ENCODE data around the gene ENPP5.
A peak's percentile ranks its signal among the peaks of the same experiment; 100 is the strongest.

Gene ENPP5

DNA sequence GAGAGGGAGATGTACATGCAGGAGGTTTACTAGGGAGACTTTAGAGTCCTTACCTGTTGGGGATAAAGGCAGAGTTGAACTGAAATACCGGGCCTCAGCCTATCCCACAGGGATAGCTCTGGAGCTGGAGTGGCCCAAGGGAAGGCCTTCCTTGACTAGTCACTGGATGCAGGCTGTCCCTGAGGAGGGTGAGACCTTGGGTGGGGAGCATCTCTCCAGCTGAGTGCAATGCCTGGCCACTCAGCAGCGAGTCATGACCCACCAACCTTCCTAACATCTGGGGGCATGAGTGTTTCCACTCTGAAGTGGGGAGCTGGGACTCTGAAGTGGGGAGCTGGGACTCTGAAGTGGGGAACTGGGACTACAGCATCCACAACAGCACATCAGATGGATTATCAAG lies 46.1 kb upstream of the ENPP5 start:
- H3K4me2 ChIP-seq (ENCODE audit: insufficient read depth, low read length, poor library complexity, severe bottlenecking) = no peak overlapping the region
- no peak overlapping the region for H2AK5ac ChIP-seq (ENCODE audit: low read depth, low read length)
- no peaks in the 10 kb centered on the region for H3K27me3 ChIP-seq (ENCODE audit: control insufficient read depth in 3 of 3, insufficient read depth in 3 of 3, low read depth in 1 of 3, low read length in 3 of 3)
- H2AFZ ChIP-seq (ENCODE audit: low read length) = no peak overlapping the region
- no peak overlapping the region for H4K8ac ChIP-seq (ENCODE audit: low read depth, low read length)
- no peaks in the 10 kb centered on the region for H3K4me1 ChIP-seq (ENCODE audit: control insufficient read depth in 2 of 2, insufficient read depth in 1 of 2, low read depth in 1 of 2, low read length in 2 of 2)
- H2BK5ac ChIP-seq (ENCODE audit: low read length) = no peak overlapping the region
- WGBS, 2 donors (ENCODE audit: extremely low coverage in 2 of 2, insufficient read length in 2 of 2, insufficient replicate concordance in 1 of 2) = no CpG with 5 or more reads among the region's 2 CpGs
- H3K9ac ChIP-seq (ENCODE audit: low read depth, low read length, poor library complexity) = no peak overlapping the region
- H3K27ac ChIP-seq (replicated peaks; ENCODE audit: low read length) = no peak overlapping the region
- no peak overlapping the region for H3K4ac ChIP-seq (ENCODE audit: low read length)
- H2BK12ac ChIP-seq (ENCODE audit: low read length) = no peak overlapping the region
- no peak overlapping the region for H2BK120ac ChIP-seq (ENCODE audit: low read depth, low read length)
- DNase-seq (ENCODE audit: low spot score) = no peak
- no peak overlapping the region for H2BK15ac ChIP-seq (ENCODE audit: low read length)
- no peak overlapping the region for H3K4me3 ChIP-seq (ENCODE audit: low read length in 2 of 2)
- H3K23ac ChIP-seq (ENCODE audit: low read depth, low read length, poor library complexity) = no peak overlapping the region
- no peaks in the 10 kb centered on the region for H3K9me3 ChIP-seq (replicated peaks in 1 of 2; ENCODE audit: control insufficient read depth in 2 of 2, insufficient read depth in 1 of 2, low read depth in 1 of 2, low read length in 2 of 2)
- peak overlapping the region; percentile 16 for H3K18ac ChIP-seq (ENCODE audit: low read length)
- H3K79me1 ChIP-seq (ENCODE audit: low read depth, low read length) = no peaks in the 10 kb centered on the region
- no peaks in the 10 kb centered on the region for H3K36me3 ChIP-seq (replicated peaks in 1 of 2; ENCODE audit: control insufficient read depth in 2 of 2, insufficient read depth in 2 of 2, low read length in 2 of 2)
- H4K91ac ChIP-seq (ENCODE audit: low read depth, low read length, poor library complexity) = no peak overlapping the region
- H3K14ac ChIP-seq (ENCODE audit: low read length) = no peak overlapping the region

GRCh38 chr6:46215777-46216176 lies 45.0 kb upstream of the ENPP5 start:
- no peak overlapping the region for H3K14ac ChIP-seq (ENCODE audit: low read length)
- H2BK120ac ChIP-seq (ENCODE audit: low read depth, low read length) = no peak overlapping the region
- no peaks in the 10 kb centered on the region for H3K36me3 ChIP-seq (replicated peaks in 1 of 2; ENCODE audit: control insufficient read depth in 2 of 2, insufficient read depth in 2 of 2, low read length in 2 of 2)
- no peak overlapping the region for H4K8ac ChIP-seq (ENCODE audit: low read depth, low read length)
- H3K9me3 ChIP-seq (replicated peaks in 1 of 2; ENCODE audit: control insufficient read depth in 2 of 2, insufficient read depth in 1 of 2, low read depth in 1 of 2, low read length in 2 of 2) = no peaks in the 10 kb centered on the region
- no peak for DNase-seq (ENCODE audit: low spot score)
- H3K4me2 ChIP-seq (ENCODE audit: insufficient read depth, low read length, poor library complexity, severe bottlenecking) = no peak overlapping the region
- H2BK12ac ChIP-seq (ENCODE audit: low read length) = no peak overlapping the region
- no peak overlapping the region for H3K4ac ChIP-seq (ENCODE audit: low read length)
- no peak overlapping the region for H2AK5ac ChIP-seq (ENCODE audit: low read depth, low read length)
- H2BK5ac ChIP-seq (ENCODE audit: low read length) = no peak overlapping the region
- no peaks in the 10 kb centered on the region for H3K27me3 ChIP-seq (ENCODE audit: control insufficient read depth in 3 of 3, insufficient read depth in 3 of 3, low read depth in 1 of 3, low read length in 3 of 3)
- H3K23ac ChIP-seq (ENCODE audit: low read depth, low read length, poor library complexity) = no peak overlapping the region
- H3K27ac ChIP-seq (replicated peaks; ENCODE audit: low read length) = no peak overlapping the region
- H3K79me1 ChIP-seq (ENCODE audit: low read depth, low read length) = no peaks in the 10 kb centered on the region
- no peak overlapping the region for H4K91ac ChIP-seq (ENCODE audit: low read depth, low read length, poor library complexity)
- H3K4me3 ChIP-seq (ENCODE audit: low read length in 2 of 2) = no peak overlapping the region
- H3K9ac ChIP-seq (ENCODE audit: low read depth, low read length, poor library complexity) = no peak overlapping the region
- no peaks in the 10 kb centered on the region for H3K4me1 ChIP-seq (ENCODE audit: control insufficient read depth in 2 of 2, insufficient read depth in 1 of 2, low read depth in 1 of 2, low read length in 2 of 2)
- no peak overlapping the region for H3K18ac ChIP-seq (ENCODE audit: low read length)
- no peak overlapping the region for H2BK15ac ChIP-seq (ENCODE audit: low read length)
- no CpG with 5 or more reads among the region's 4 CpGs for WGBS, 2 donors (ENCODE audit: extremely low coverage in 2 of 2, insufficient read length in 2 of 2, insufficient replicate concordance in 1 of 2)
- H2AFZ ChIP-seq (ENCODE audit: low read length) = no peak overlapping the region

DNA sequence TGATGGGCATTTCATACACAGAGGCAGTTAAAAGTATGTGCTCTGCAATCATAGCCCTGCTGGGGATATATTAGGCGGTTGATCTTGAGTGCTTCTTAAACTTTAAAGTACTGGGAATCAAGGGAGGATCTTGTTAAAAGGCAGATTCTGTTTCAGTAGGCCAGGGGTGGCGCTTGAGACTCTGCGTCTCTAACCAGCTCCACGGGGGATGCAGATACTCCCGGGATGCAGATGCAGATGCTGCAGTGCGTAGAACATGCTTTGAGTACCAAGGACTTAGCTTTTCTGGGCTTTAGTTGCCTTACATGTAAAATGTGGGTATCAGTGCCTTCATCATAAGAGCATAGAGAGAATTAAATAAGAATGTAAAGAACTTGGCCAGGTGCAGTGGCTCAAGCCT lies 44.4 kb upstream of the ENPP5 start:
- H3K4me1 ChIP-seq (ENCODE audit: control insufficient read depth in 2 of 2, insufficient read depth in 1 of 2, low read depth in 1 of 2, low read length in 2 of 2) = no peaks in the 10 kb centered on the region
- no peak overlapping the region for H4K8ac ChIP-seq (ENCODE audit: low read depth, low read length)
- H3K9ac ChIP-seq (ENCODE audit: low read depth, low read length, poor library complexity) = no peak overlapping the region
- H2BK15ac ChIP-seq (ENCODE audit: low read length) = no peak overlapping the region
- H3K14ac ChIP-seq (ENCODE audit: low read length) = no peak overlapping the region
- WGBS, 2 donors (ENCODE audit: extremely low coverage in 2 of 2, insufficient read length in 2 of 2, insufficient replicate concordance in 1 of 2) = no CpG with 5 or more reads among the region's 6 CpGs
- no peak overlapping the region for H3K18ac ChIP-seq (ENCODE audit: low read length)
- H3K4me2 ChIP-seq (ENCODE audit: insufficient read depth, low read length, poor library complexity, severe bottlenecking) = no peak overlapping the region
- H2AFZ ChIP-seq (ENCODE audit: low read length) = no peak overlapping the region
- no peak overlapping the region for H2BK5ac ChIP-seq (ENCODE audit: low read length)
- H3K9me3 ChIP-seq (replicated peaks in 1 of 2; ENCODE audit: control insufficient read depth in 2 of 2, insufficient read depth in 1 of 2, low read depth in 1 of 2, low read length in 2 of 2) = no peaks in the 10 kb centered on the region
- H3K27me3 ChIP-seq (ENCODE audit: control insufficient read depth in 3 of 3, insufficient read depth in 3 of 3, low read depth in 1 of 3, low read length in 3 of 3) = no peaks in the 10 kb centered on the region
- no peak overlapping the region for H3K4me3 ChIP-seq (ENCODE audit: low read length in 2 of 2)
- no peak overlapping the region for H2BK12ac ChIP-seq (ENCODE audit: low read length)
- no peaks in the 10 kb centered on the region for H3K36me3 ChIP-seq (replicated peaks in 1 of 2; ENCODE audit: control insufficient read depth in 2 of 2, insufficient read depth in 2 of 2, low read length in 2 of 2)
- H2BK120ac ChIP-seq (ENCODE audit: low read depth, low read length) = no peak overlapping the region
- DNase-seq (ENCODE audit: low spot score) = no peak
- no peak overlapping the region for H3K4ac ChIP-seq (ENCODE audit: low read length)
- no peak overlapping the region for H3K27ac ChIP-seq (replicated peaks; ENCODE audit: low read length)
- H4K91ac ChIP-seq (ENCODE audit: low read depth, low read length, poor library complexity) = no peak overlapping the region
- no peak overlapping the region for H2AK5ac ChIP-seq (ENCODE audit: low read depth, low read length)
- H3K79me1 ChIP-seq (ENCODE audit: low read depth, low read length) = no peaks in the 10 kb centered on the region
- no peak overlapping the region for H3K23ac ChIP-seq (ENCODE audit: low read depth, low read length, poor library complexity)

DNA sequence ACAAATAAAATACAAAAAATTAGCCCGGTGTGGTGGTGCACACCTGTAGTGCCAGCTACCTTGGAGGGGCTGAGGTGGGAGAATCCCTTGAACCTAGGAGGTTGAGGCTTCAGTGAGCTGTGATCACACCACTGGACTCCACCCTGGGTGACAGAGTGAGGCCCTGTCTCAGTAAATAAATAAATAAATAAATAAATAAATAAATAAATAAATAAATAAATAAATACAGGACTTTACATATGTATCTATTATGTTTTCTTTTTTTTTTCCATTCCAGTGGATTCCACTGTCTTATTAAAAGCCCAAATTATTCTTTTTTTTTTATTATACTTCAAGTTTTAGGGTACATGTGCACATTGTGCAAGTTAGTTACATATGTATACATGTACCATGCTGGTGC lies 41.1 kb upstream of the ENPP5 start:
- H3K18ac ChIP-seq (ENCODE audit: low read length) = no peak overlapping the region
- H4K91ac ChIP-seq (ENCODE audit: low read depth, low read length, poor library complexity) = no peak overlapping the region
- no peak overlapping the region for H2BK15ac ChIP-seq (ENCODE audit: low read length)
- H3K9me3 ChIP-seq (replicated peaks in 1 of 2; ENCODE audit: control insufficient read depth in 2 of 2, insufficient read depth in 1 of 2, low read depth in 1 of 2, low read length in 2 of 2) = no peaks in the 10 kb centered on the region
- no peak overlapping the region for H4K8ac ChIP-seq (ENCODE audit: low read depth, low read length)
- H3K27ac ChIP-seq (replicated peaks; ENCODE audit: low read length) = no peak overlapping the region
- H3K4me3 ChIP-seq (ENCODE audit: low read length in 2 of 2) = no peak overlapping the region
- H2BK12ac ChIP-seq (ENCODE audit: low read length) = no peak overlapping the region
- no peak for DNase-seq (ENCODE audit: low spot score)
- no peak overlapping the region for H2AK5ac ChIP-seq (ENCODE audit: low read depth, low read length)
- H2AFZ ChIP-seq (ENCODE audit: low read length) = no peak overlapping the region
- no peaks in the 10 kb centered on the region for H3K36me3 ChIP-seq (replicated peaks in 1 of 2; ENCODE audit: control insufficient read depth in 2 of 2, insufficient read depth in 2 of 2, low read length in 2 of 2)
- no peak overlapping the region for H3K14ac ChIP-seq (ENCODE audit: low read length)
- no peak overlapping the region for H3K4me2 ChIP-seq (ENCODE audit: insufficient read depth, low read length, poor library complexity, severe bottlenecking)
- WGBS, 2 donors (ENCODE audit: extremely low coverage in 2 of 2, insufficient read length in 2 of 2, insufficient replicate concordance in 1 of 2) = no CpG with 5 or more reads among the region's 1 CpG
- no peak overlapping the region for H2BK5ac ChIP-seq (ENCODE audit: low read length)
- H3K23ac ChIP-seq (ENCODE audit: low read depth, low read length, poor library complexity) = no peak overlapping the region
- no peak overlapping the region for H2BK120ac ChIP-seq (ENCODE audit: low read depth, low read length)
- H3K4ac ChIP-seq (ENCODE audit: low read length) = no peak overlapping the region
- H3K27me3 ChIP-seq (ENCODE audit: control insufficient read depth in 3 of 3, insufficient read depth in 3 of 3, low read depth in 1 of 3, low read length in 3 of 3) = no peaks in the 10 kb centered on the region
- no peaks in the 10 kb centered on the region for H3K4me1 ChIP-seq (ENCODE audit: control insufficient read depth in 2 of 2, insufficient read depth in 1 of 2, low read depth in 1 of 2, low read length in 2 of 2)
- H3K9ac ChIP-seq (ENCODE audit: low read depth, low read length, poor library complexity) = no peak overlapping the region
- no peaks in the 10 kb centered on the region for H3K79me1 ChIP-seq (ENCODE audit: low read depth, low read length)

Measured in neuronal stem cell (in vitro differentiated cells).